ENCODE data around the gene H2BK1. TPM values are rescaled to one million over a fixed set of nuclear protein-coding genes. Genes with fewer than 3 reads are reported as not detected.

H2BK1 gene
- total RNA-seq, 1 donor from 2014 or later: not detected

DNA sequence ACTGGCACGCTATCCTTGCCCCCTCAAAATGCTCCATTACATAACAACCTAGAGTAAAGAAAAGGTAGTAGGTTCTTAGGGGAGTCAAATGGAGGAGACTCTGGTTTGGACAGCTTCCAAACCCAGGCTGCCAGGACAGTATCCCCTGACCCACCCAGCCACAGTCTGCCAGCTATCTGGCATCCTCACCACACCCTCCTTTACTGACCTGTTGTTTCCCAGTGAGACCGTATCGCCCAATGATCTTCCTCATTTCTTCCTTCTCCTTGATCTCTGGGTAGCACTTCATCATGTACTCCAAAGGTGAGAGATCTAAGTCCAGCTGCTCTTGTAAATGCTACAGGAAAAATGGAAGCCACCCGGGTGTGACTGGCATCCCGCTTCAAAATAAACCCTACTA lies 5.1 kb upstream of the H2BK1 start:
- peaks cover 45% of the 10 kb centered on the region for H3K36me3 Mint-ChIP-seq (ENCODE audit: unreplicated experiment)
- TF ChIP-seq, protein P1, sequence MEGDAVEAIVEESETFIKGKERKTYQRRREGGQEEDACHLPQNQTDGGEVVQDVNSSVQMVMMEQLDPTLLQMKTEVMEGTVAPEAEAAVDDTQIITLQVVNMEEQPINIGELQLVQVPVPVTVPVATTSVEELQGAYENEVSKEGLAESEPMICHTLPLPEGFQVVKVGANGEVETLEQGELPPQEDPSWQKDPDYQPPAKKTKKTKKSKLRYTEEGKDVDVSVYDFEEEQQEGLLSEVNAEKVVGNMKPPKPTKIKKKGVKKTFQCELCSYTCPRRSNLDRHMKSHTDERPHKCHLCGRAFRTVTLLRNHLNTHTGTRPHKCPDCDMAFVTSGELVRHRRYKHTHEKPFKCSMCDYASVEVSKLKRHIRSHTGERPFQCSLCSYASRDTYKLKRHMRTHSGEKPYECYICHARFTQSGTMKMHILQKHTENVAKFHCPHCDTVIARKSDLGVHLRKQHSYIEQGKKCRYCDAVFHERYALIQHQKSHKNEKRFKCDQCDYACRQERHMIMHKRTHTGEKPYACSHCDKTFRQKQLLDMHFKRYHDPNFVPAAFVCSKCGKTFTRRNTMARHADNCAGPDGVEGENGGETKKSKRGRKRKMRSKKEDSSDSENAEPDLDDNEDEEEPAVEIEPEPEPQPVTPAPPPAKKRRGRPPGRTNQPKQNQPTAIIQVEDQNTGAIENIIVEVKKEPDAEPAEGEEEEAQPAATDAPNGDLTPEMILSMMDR (IDR thresholded peaks at IDR 0.05): no peak
- no peaks in the 10 kb centered on the region for H3K4me1 Mint-ChIP-seq (ENCODE audit: unreplicated experiment)

DNA sequence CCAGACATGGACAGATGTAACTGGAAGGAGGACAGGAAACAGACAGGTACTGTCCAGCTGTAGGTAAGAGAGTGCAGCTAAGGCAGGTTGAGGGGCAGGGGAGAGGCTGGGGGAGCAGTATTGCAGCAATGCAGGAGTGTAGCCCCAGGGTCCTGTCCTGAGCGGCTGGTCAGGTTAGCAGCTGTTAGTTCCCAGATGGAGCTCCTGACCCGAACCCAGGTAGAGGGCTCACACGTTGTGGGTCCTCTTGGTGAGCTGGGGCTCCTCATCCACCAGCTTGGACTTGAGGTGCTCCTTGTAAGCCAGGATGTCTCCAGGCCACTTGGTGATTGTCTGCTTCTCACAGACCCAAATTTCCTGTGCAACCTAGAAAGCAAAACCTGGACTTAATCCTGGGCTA lies 3.5 kb upstream of the H2BK1 start:
- no peak overlapping the region for H3K4me3 Mint-ChIP-seq (ENCODE audit: unreplicated experiment)
- no peaks in the 10 kb centered on the region for H3K27me3 Mint-ChIP-seq (ENCODE audit: unreplicated experiment)
- no peak overlapping the region for H3K27ac Mint-ChIP-seq (ENCODE audit: unreplicated experiment)
- TF ChIP-seq, protein P1 (IDR thresholded peaks at IDR 0.05): no peak
- H3K4me1 Mint-ChIP-seq (ENCODE audit: unreplicated experiment): no peaks in the 10 kb centered on the region
- no peaks in the 10 kb centered on the region for H3K9me3 Mint-ChIP-seq (ENCODE audit: unreplicated experiment)
- peaks cover 38% of the 10 kb centered on the region for H3K36me3 Mint-ChIP-seq (ENCODE audit: unreplicated experiment)
- DNase-seq (ENCODE audit: extremely low spot score, unreplicated experiment): no peak

More for the DNA sequence above, 5.1 kb upstream of the H2BK1 start:
- no peak overlapping the region for H3K4me3 Mint-ChIP-seq (ENCODE audit: unreplicated experiment)
- H3K27ac Mint-ChIP-seq (ENCODE audit: unreplicated experiment): no peak overlapping the region
- DNase-seq (ENCODE audit: extremely low spot score, unreplicated experiment): no peak
- no peaks in the 10 kb centered on the region for H3K27me3 Mint-ChIP-seq (ENCODE audit: unreplicated experiment)
- H3K9me3 Mint-ChIP-seq (ENCODE audit: unreplicated experiment): no peaks in the 10 kb centered on the region

DNA sequence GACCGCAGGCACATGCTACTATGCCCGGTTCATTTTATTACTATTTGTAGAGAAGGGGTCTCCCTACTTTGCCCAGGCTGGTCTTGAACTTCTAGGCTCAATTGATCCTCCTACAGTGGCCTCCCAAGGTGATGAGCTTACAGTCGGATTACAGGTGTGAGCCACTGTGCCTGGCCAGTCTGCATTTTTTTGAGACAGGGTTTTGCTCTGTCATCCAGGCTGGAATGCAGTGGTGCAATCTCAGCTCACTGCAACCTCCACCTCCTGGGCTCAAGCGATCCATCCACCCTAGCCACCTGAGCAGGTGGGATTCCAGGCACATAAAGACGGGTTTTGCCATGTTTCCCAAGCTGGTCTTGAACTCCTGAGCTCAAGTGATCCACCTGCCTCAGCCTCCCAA lies 2.3 kb upstream of the H2BK1 start:
- H3K9me3 Mint-ChIP-seq (ENCODE audit: unreplicated experiment): no peaks in the 10 kb centered on the region
- H3K36me3 Mint-ChIP-seq (ENCODE audit: unreplicated experiment): peaks cover 27% of the 10 kb centered on the region
- TF ChIP-seq, protein P1 (IDR thresholded peaks at IDR 0.05): no peak
- H3K4me1 Mint-ChIP-seq (ENCODE audit: unreplicated experiment): no peaks in the 10 kb centered on the region
- no peak for DNase-seq (ENCODE audit: extremely low spot score, unreplicated experiment)
- H3K27ac Mint-ChIP-seq (ENCODE audit: unreplicated experiment): no peak overlapping the region
- H3K4me3 Mint-ChIP-seq (ENCODE audit: unreplicated experiment): no peak overlapping the region
- H3K27me3 Mint-ChIP-seq (ENCODE audit: unreplicated experiment): no peaks in the 10 kb centered on the region

DNA sequence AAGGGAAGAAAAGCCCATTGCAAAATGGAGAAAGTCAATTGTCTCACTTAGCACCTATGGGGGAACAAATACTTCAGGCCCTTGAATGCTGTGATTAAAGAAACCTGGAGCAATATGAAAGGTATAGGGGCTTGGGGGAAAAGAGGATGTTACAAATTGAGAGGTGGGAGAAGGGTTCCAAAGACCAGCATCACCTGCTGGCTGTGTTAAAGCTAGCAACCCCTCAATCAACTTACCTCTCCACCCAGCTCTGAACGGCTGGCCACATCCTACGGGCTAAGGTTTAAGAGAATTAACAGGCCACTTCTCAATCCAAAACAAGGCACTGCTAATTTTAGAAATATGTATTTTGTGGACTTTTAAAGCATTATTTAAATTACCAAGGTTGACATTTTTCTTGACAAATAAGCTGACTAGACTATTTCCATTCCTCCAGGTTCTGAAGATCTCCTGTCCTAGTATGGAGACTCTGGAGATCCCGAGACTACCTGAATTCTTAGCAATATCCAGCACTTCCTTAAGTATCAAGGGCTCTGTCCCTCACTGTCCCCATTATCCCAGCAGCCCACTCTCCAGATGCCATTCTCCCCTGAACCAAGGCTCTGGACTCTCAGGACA lies 976 bp upstream of the H2BK1 start:
- H3K36me3 Mint-ChIP-seq (ENCODE audit: unreplicated experiment): peaks cover 27% of the 10 kb centered on the region
- TF ChIP-seq, protein P1 (IDR thresholded peaks at IDR 0.05): no peak
- no peak overlapping the region for H3K27ac Mint-ChIP-seq (ENCODE audit: unreplicated experiment)
- no peak overlapping the region for H3K4me3 Mint-ChIP-seq (ENCODE audit: unreplicated experiment)
- H3K4me1 Mint-ChIP-seq (ENCODE audit: unreplicated experiment): no peaks in the 10 kb centered on the region
- no peaks in the 10 kb centered on the region for H3K9me3 Mint-ChIP-seq (ENCODE audit: unreplicated experiment)
- DNase-seq (ENCODE audit: extremely low spot score, unreplicated experiment): no peak
- peaks cover 6% of the 10 kb centered on the region for H3K27me3 Mint-ChIP-seq (ENCODE audit: unreplicated experiment)

DNA sequence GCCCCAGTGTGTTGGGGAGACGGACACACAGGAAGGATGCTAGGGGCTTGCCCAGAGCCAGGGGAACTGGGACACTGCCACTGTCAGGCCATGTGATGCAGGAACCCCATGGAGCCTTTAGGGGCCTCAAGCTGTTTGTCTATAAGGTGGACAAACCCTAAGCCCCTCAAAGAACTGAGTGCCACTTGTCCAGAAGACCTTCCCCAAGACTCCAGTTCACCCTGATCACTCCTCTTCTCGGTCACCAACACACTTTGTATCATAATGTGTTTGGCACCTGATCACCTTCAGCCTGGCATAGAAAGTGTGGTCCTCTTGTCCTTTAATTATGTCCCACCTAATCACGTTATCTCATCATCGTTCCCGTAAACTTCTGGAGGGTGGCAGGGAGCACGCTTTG lies 700 bp downstream of the H2BK1 start:
- Mint-ChIP-seq H3K27me3 (ENCODE audit: unreplicated experiment) (peaks cover 10% of the 10 kb centered on the region), H3K27ac (ENCODE audit: unreplicated experiment) (no peak overlapping the region), H3K4me3 (ENCODE audit: unreplicated experiment) (no peak overlapping the region), H3K36me3 (ENCODE audit: unreplicated experiment) (peaks cover 12% of the 10 kb centered on the region), H3K4me1 (ENCODE audit: unreplicated experiment) (no peaks in the 10 kb centered on the region), H3K9me3 (ENCODE audit: unreplicated experiment) (no peaks in the 10 kb centered on the region)
- TF ChIP-seq, protein P1 (IDR thresholded peaks at IDR 0.05): no peak
- DNase-seq (ENCODE audit: extremely low spot score, unreplicated experiment): no peak

All from osteocyte (in vitro differentiated cells).